ENCODE measurements around the gene GPRASP1.
A peak's percentile ranks its signal among the peaks of the same experiment; 100 is the strongest.
"Not testable (repeated sequence)": the region's sequence is repeated elsewhere in the genome, so short reads cannot be mapped to it uniquely, and the experiment has no call there.

The GPRASP1 gene, protein sequence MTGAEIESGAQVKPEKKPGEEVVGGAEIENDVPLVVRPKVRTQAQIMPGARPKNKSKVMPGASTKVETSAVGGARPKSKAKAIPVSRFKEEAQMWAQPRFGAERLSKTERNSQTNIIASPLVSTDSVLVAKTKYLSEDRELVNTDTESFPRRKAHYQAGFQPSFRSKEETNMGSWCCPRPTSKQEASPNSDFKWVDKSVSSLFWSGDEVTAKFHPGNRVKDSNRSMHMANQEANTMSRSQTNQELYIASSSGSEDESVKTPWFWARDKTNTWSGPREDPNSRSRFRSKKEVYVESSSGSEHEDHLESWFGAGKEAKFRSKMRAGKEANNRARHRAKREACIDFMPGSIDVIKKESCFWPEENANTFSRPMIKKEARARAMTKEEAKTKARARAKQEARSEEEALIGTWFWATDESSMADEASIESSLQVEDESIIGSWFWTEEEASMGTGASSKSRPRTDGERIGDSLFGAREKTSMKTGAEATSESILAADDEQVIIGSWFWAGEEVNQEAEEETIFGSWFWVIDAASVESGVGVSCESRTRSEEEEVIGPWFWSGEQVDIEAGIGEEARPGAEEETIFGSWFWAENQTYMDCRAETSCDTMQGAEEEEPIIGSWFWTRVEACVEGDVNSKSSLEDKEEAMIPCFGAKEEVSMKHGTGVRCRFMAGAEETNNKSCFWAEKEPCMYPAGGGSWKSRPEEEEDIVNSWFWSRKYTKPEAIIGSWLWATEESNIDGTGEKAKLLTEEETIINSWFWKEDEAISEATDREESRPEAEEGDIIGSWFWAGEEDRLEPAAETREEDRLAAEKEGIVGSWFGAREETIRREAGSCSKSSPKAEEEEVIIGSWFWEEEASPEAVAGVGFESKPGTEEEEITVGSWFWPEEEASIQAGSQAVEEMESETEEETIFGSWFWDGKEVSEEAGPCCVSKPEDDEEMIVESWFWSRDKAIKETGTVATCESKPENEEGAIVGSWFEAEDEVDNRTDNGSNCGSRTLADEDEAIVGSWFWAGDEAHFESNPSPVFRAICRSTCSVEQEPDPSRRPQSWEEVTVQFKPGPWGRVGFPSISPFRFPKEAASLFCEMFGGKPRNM (N-terminal part only)

DNA sequence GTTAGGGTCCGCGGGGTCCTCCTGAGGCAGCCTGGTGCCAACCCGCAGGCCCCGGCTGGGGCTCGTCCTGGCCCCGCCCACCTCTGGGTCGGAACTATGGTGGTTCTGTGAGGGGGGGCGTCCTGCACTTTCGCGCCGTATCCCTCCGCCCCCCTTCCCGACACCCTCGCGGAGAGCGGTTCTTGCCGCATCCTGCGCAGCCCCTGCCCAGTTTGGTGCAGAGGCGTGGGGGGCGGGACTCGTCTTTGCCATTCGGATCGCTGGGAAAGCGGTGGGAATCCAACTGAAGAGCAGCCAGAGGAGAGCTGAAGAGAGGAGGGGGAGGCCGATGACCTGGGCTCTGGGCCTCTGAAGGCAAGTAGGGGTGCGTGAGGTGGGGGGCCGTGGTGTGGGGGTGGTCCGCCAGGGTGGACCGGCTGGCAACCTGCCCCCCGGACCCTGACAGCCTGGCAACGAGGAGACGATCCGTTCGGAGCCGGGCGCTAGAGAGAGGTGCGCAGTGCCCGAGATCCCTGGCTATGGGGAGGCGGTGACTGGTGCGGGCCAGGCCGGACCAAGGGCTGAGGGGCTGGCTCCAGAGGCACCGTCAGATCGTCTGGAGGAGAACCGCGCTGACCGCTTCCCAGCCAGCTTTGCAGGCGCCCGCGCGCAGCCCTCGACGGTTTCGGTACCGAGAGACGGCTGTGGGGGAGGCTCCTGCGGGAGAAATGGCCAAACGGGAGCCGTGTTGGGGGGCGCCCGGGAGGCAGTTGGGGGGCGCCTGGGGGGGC, at the start of gene GPRASP1:
TSS of gene GPRASP1 (plus strand) at position 242 of the 770 bp plus-strand sequence. CDS start 2,431 bp downstream, outside the sequence.
- DNase-seq (ENCODE audit: low read depth): peak; percentile 18

DNA sequence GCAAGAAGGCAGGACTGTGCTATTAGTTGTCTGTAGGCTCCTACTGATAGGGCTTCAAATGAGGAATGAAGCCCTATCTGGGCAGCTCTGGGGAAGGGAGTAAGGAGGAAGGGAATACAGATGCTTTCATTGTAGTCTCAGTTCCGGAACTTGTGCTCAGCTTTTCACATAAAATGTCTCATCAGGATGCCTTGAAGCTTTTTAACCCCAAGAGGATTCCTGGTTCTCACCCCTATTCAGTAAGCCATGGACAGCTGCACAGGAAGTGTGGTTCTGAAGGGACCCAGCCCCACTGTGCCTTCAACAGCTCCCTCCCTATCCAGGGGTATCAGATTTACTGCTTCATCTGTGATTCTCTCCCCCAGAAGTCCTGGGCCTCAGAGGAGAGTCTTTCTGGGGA, 47.0 kb upstream of the GPRASP1 start:
- no peak for DNase-seq (ENCODE audit: low read depth)

DNA sequence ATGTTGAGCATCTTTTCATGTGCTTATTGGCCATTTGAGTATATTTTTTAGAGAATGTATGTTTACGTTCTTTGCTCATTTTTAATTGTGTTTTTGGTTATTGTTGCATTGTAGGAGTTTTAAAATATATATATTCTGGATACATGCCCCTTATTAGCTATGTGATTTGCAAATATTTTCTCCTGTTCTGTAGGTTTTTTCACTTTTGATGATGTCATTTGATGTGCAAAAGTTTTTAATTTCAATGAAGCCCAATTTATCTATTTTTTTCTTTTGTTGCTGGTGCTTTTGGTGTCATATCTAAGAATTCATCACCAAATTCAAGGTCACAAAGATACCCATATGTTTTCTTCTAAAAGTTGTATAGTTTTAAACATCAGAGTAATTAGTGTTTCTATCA, 45.2 kb upstream of the GPRASP1 start:
- no peak for DNase-seq (ENCODE audit: low read depth)

DNA sequence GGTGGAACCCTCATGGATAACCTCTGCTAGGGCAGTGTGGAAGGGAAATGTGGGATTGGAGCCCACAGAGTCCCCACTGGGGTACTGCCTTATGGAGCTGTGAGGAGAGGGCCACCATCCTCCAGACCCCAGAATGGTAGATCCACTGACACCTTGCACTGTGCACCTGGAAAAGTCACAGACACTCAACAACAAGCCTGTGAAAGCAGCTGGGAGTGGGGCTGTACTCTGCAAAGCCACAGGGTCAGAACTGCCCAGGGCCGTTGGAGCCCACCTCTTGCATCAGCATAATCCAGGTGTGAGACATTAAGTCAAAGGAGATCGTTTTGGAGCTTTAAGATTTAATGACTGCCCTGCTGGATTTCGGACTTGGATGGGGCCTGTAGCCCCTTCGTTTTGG, 40.4 kb upstream of the GPRASP1 start:
- no peak for DNase-seq (ENCODE audit: low read depth)

DNA sequence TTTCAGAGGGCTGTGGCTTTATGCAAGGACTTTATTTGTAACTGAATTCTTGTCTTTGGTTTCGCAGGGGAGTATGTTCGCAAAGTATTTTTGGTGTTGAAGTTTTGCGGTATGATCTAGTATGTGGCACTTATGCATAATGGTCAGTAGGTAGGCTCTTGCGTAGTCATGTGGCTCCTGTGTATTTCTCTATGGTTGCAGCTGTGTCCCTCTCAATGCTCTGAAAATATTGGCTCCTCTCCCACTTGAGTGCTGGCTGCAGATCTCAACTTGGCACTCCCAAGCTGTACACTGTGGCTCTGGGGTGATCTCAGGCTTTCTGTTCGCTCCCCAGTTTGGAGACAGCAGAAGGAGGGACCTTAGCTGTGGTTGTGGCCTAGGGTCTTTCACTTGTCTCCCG, 27.2 kb upstream of the GPRASP1 start:
- no peak for DNase-seq (ENCODE audit: low read depth)

DNA sequence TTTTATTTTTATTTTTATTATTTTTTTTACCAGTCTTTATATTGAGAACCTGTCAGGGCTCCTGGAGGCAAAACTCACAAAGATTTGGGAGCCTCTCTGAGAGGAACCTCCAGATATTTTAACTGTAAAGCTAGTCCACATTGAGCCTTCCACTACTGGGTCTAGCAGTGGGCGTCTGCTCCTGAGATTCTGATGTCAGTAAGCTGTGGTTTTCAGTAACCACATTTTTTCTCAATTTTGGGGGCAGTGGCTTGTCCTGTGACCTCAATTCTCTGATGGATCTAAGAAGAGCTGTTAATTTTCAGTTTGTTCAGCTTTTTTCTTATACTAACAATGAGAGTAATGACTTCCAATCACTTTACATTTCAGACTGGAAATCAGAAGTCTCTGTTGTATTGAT, 23.6 kb upstream of the GPRASP1 start:
- no peak for DNase-seq (ENCODE audit: low read depth)

DNA sequence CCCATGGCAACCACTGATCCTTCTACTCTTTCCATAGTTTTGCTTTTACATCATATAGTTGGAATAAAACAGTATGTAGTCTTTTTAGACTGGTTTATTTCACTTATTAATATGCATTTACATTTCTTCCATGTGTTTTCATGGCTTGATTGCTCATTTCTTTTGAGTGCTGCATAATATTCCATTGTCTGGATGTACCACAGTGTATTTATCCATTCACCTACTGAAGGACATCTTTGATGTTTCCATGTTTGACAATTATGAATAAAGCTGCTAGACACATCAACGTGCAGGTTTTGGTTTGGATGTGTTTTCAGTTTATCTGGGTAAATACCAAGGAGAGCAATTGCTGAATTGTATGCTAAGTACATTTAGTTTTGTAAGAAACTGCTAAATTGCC, 13.7 kb upstream of the GPRASP1 start:
- no peak for DNase-seq (ENCODE audit: low read depth)

DNA sequence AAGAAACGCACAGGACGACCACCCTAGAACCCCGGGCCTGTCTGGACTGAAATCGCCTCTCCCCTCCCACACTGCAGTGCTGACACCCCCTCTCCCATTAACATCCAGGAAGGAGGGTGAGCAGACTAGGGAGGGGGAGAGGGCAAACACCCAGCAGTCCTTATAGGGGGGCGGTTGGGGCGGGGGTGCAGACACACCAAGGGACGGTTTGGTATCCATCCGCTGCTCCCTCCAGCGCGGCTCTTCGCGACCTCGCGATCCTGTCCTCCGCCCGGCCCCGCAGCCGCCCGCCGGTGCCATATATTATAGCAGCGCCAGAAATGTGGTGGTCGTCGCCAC, 411 bp upstream of the GPRASP1 start:
- no peak for DNase-seq (ENCODE audit: low read depth)

DNA sequence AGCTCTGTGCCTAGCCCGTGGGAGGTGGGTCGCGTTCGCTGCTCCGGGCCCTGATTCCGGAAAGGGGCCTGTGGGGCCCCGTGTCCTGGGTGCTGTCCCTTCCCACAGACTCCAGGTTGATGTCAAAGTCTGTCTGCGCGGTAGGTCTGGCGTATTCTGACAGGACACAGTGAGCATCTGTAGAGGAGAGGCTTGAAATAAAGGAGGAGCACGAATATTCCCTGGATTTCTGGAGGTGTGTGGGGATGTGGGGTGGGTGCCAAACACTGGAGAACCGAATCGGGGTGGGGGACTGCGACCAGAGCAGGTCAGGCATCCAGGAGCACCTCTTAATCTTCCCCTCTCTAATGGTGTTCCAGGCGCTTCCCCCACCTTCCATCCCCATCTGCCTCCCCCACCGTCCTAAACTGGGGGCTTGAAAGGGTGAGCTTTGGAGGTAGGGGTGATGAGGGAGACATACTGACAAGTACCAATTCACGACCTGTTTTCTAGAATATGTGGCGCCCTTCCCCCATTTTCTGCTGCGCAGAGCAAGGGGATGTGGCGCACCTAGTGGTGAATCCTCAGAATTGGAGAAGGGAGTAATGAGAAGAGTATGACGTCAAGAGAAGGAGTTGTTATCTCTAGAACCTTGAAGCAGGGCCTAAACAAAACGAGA, 877 bp downstream of the GPRASP1 start:
- peak; percentile 23 for DNase-seq (ENCODE audit: low read depth)

DNA sequence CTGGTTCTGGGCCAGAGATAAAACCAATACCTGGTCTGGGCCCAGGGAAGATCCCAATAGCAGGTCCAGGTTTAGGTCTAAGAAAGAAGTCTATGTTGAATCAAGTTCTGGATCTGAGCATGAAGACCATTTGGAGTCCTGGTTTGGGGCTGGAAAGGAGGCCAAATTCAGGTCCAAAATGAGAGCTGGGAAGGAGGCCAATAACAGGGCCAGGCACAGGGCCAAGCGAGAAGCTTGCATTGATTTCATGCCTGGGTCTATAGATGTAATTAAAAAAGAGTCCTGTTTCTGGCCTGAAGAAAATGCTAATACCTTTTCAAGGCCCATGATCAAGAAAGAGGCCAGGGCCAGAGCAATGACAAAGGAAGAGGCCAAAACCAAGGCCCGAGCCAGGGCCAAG, 3.4 kb downstream of the GPRASP1 start:
- no peak for DNase-seq (ENCODE audit: low read depth)

DNA sequence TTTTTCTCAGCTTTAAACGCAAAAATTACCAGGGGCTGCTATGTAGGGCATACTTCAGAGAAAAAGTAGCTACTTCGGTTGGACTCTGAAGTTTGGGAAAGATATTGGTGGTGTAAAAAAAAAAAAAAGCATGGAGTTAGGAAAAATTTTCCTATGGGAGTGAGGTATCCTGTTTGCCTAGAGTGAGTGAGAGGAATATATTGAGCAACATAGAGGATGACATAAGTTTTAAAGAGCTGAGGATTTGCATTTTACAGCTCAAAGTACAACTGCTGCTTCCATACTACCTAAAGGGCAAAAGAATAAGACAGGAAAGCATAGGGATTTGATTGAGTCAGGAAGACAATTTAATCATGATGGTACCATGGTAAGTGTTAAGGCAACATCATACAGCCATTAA, 7.3 kb downstream of the GPRASP1 start:
- no peak for DNase-seq (ENCODE audit: low read depth)

DNA sequence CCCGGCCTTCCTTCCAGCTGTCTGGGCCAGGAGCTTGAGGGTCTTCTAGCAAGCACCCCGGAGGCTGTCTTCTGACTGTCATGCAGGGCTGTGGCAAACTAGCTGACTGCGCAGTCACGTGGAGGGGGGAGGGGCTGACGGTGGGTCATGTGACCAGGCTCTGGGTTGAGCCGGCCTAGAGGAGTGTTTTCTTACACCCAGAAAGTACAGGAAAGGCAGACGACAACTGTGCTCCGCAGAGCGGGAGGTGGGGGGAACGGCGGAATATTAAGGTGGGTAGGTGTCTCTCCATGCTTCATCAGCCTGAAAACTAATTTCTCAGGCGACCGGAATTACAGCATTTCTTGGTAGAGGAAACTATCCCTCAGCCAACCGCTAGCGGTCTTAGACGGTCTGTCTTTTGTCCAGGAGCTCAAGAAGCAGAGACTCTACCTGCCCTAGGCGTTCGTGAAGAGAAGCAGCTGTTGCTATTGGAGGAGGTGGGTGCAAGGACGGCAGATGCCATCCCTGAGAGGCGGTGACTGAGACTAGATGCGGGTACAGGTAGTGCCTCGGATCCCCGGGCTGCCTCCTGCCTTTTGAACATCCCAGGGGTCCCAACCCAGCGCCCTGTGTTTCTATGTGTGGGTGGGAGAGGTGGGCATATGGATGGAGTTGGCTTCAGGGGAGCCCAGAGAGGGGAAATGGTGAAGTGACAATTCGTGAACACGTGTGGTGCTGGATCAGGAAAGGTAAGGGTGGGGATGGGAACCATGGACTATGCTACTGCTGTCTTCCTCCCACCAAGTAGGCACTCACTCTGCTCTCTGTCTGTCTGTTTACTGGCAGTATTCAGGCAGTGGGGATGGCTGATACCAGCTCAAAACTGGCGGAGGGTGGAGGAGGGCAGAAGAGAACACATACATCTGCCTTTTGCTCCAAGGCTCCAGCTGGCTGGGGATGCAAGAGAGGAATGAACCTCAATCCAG, 8.8 kb downstream of the GPRASP1 start:
- DNase-seq (ENCODE audit: low read depth): peak; percentile 65

DNA sequence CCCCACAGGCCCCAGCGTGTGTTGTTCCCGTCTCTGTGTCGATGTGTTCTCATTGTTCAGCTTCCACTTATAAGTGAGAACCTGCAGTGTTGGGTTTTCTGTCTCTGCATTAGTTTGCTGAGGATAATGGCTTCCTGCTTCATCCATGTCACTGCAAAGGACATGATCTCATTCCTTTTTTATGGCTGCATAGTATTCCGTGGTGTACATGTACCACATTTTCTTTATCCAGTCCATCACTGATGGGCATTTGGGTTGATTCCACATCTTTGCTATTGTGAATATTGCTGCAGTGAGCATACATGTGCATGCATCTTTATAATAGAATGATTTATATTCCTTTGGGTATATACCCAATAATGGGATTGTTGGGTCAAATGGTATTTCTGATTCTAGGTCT, 12.5 kb downstream of the GPRASP1 start:
- DNase-seq (ENCODE audit: low read depth): not testable (repeated sequence)

DNA sequence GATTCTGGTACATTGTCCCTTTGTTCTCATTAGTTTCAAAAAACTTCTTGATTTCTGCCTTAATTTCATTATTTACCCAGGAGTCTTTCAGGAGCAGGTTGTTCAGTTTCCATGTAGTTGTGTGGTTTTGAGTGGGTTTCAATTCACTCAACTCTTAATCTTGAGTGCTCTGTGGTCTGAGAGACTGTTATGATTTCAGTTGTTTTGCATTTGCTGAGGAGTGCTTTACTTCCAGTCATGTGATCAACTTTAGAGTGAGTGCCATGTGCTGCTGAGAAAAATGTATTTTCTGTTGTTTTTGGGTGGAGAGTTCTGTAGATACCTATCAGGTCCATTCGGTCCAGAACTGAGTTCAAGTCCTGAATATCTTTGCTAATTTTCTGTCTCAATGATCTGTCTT, 15.8 kb downstream of the GPRASP1 start:
- not testable (repeated sequence) for DNase-seq (ENCODE audit: low read depth)

DNA sequence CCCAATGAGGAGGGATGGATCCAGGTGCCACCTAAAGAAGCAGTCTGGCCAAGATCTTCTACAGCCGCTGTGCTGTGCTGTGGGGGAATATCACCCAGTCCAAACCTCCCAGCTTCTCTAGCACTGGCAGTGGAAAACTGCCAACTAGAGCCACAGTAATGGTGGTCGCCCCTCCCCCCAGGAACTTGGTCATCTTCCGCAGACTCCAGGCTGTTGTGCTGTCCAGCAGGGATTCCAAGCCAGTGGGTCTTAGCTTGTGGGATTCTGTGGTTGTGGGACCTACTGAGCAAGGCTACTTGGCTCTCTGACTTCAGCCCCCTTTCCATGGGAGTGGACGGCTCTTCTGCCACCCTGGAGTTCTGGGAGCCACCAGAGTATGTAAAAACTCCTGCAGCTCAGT, 18.2 kb downstream of the GPRASP1 start:
- DNase-seq (ENCODE audit: low read depth): no peak

DNA sequence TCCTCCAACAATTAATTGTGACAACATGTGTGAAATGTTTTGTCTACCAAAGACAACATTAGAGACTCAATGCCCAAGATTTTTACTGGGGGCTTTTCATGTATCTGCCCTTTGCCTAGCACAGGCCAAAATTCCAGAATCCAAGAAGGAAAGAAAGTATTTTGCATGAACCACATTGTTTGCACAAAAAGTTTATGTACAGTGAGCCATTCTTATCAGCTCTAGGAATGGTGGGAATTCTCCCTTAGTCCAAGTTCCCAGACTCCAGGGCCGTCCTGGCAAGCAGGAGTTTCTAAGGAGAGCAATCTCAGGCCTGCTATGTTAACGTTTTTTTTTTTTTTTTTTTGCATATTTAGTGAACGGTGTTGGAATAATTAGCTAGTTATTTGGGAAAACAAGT, 21.6 kb downstream of the GPRASP1 start:
- no peak for DNase-seq (ENCODE audit: low read depth)

DNA sequence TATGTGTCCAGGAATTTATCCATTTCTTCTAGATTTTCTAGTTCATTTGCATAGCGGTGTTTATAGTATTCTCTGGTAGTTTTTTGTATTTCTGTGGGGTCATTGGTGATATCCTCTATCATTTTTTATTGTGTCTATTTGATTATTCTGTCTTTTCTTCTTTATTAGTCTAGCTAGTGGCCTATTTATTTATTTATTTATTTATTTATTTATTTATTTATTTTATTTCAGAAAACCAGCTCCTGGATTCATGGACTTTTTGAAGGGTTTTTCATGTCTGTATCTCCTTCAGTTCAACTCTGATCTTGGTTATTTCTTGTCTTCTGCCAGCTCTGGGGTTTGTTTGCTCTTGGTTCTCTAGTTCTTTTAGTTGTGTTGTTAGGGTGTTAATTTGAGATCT, 26.2 kb downstream of the GPRASP1 start:
- not testable (repeated sequence) for DNase-seq (ENCODE audit: low read depth)

DNA sequence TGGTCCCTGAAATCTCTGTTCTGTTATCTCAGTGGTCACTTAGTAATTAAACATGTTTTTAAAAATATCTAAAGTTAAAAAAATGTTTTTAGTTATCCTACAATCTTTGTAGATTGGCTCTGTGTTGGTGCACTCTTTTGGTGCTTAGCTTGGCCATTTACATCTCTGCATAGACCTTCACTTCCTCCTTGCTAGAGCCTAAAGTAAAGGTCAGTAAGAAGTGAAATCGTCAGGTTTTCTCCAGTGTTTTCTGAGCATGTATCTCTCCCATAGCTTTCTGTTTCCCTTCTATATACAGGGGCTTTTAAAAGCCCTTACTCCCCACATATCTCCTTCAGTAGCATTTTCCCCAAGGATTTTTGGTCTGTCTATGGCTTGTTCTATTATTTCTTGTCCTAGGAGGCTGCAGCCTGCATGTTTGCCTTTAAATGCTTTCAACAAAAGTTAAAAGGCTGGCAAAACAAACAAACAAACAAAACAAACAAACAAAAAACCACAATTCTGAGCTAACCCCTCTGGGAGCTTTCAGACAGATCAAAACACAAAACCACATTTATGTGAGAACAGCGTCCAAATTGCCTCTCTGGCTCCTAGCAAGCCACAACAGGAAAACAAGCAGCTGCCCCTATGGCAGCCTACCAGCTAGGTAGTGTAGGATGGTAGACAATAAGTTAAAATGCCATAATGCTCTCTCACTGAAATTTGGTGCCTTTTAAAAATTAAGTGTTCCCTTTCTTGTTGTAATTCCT, 33.7 kb downstream of the GPRASP1 start:
- DNase-seq (ENCODE audit: low read depth): no peak

DNA sequence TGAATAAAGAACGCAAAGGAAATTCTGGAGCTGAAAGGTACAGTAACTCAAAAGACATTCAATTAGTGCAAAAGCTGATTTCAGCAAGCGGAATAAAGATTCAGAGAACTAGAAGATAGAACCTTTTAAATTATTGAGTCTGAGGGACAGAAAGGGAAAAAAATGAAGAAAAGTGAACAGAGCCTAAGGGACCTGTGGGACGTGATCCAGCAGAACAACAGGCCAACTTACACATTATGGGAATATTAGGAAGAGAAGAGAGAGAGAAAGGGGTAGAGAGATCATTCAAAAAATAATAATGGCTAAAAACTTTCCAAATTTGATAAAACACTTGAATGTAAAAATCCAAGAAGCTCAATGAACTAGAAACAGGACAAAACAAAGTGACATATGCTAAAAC, 43.5 kb downstream of the GPRASP1 start:
- no peak for DNase-seq (ENCODE audit: low read depth)

DNA sequence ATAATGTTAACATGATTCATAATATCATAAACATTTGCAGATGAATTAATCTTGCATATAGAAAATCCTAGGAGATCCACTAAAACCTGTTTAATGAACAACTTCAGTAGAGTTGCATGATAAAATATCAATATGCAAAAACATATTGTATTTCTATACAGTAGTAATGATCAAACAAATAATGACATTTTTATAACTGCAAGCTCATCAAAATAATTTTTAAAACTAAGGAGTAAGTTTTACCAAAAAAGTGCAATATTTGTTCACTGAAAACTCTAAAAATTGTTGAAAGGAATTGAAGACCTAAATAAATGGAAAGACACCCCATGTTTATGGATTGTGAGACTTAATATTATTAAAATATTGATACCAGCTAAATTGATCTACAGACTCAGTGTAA, 45.0 kb downstream of the GPRASP1 start:
- no peak for DNase-seq (ENCODE audit: low read depth)

Data from activated T-cell treated with anti-CD3 and anti-CD28 coated beads for 48 hours (primary cell).